Measurements from ENCODE around the gene OOSP1.

Gene OOSP1

DNA sequence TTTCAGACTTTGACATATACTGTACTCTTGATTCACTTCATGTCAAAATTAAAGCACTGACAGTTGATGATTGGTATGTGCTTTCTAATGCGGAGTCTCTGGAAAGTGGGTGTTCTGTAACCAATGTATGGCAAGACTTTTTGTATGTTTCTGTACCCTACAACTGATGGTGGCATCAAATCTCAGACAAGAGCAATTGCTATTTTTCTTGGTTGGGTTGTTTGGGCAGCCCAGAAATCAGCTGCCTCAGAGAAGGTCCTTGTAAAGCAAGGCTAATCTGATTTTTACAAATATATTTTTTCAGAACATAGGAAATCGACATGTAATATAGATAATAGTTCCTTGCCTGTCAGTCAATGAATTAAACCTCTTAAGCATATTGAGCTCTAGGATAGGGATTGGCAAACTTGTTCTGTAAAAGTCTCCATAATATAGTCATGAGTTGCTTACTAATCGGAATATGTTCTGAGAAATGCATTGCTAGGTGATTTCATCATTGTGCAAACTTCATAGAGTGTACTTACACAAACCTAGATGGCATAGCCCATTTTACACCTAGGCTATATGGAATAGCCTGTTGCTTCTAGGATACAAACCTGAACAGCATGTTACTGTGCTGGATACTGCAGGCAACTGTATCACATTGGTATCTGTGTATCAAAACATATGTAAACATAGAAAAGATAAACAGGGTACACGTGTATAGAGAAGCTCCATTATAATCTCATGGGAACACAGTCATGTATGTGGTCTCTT is 15.4 kb downstream of the OOSP1 start:
- Mint-ChIP-seq H3K27ac (no peak overlapping the region), H3K4me1 (no peaks in the 10 kb centered on the region), H3K9me3 (no peaks in the 10 kb centered on the region), H3K4me3 (no peak overlapping the region), H3K36me3 (ENCODE audit: low read depth) (no peaks in the 10 kb centered on the region), H3K27me3 (ENCODE audit: low read depth) (no peaks in the 10 kb centered on the region)
- TF ChIP-seq CTCF (IDR thresholded peaks at IDR 0.05; ENCODE audit: unreplicated experiment in 3 of 3), result no peak

GRCh38 chr11:59954219-59954847 is 16.1 kb downstream of the OOSP1 start:
- Mint-ChIP-seq H3K27ac (no peak overlapping the region), H3K4me3 (no peak overlapping the region), H3K27me3 (ENCODE audit: low read depth) (no peaks in the 10 kb centered on the region), H3K9me3 (no peaks in the 10 kb centered on the region), H3K4me1 (no peaks in the 10 kb centered on the region), H3K36me3 (ENCODE audit: low read depth) (no peaks in the 10 kb centered on the region)
- TF ChIP-seq CTCF (IDR thresholded peaks at IDR 0.05; ENCODE audit: unreplicated experiment in 3 of 3), result no peak

DNA sequence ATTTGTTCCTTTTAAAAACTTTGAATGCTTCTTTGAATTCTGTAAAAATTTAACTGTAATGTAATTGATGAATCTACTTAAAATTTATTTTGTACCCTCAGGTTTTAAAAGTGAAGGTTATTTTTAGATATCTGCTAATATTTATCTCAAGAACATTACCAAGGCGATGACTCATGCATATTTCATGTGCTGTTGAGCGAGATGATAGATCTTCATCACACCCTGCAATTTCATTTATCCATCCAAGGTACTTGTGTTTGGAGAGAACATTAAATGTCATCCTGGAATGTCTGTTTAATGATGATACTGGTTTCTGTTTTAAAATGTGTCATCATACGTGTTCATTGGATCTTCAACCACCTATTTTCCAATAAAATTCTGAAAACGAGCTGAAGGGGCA is 18.9 kb downstream of the OOSP1 start:
- Mint-ChIP-seq H3K4me1 (no peaks in the 10 kb centered on the region), H3K27ac (no peak overlapping the region), H3K9me3 (no peaks in the 10 kb centered on the region), H3K36me3 (ENCODE audit: low read depth) (no peaks in the 10 kb centered on the region), H3K4me3 (no peak overlapping the region), H3K27me3 (ENCODE audit: low read depth) (no peaks in the 10 kb centered on the region)
- TF ChIP-seq CTCF (IDR thresholded peaks at IDR 0.05; ENCODE audit: unreplicated experiment in 3 of 3), result no peak

DNA sequence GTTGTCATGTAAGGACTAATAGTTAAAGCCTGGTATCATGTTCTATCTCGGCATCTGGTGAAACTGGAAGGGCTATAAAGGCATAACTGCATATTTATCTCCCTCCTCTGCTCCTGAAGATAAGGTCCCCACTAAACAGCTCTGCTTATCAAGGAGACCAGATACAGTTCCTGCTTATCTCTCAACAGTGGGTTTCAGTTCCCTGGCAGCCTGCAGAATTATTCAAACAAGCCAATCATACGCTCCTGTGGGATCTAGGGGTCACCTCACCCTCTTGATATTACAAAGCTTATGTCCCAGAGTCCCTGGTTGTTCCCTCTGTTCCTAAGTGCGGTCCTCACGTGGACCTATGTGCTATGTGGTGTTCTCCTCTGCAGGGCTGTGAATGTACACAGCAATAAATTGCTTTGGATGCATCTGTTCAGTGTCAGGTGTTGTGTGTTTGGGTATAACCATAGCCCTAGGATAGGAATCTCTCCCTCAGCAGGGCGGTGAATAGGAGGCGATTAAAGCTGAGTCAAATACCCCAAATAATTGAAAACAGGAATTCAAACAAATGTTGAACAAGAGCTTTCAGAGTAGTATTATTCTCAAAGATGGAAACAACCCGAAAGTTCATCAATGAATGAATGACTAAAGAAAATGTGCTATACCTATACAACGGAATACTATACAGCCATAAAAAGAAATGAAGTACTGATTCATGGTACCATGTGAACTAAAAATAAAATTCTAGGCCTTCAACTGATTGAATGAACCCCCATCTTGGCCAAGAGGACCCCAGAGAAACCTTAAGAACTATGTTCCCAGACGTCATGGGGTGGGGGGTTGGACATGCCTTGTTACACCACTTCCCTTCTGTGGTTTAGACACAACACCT is 22.5 kb downstream of the OOSP1 start:
- no peaks in the 10 kb centered on the region for H3K36me3 Mint-ChIP-seq (ENCODE audit: low read depth)

GRCh38 chr11:59962107-59962482 is 23.9 kb downstream of the OOSP1 start:
- H3K9me3 Mint-ChIP-seq, result no peaks in the 10 kb centered on the region
- H3K27me3 Mint-ChIP-seq (ENCODE audit: low read depth), result no peaks in the 10 kb centered on the region
- H3K4me1 Mint-ChIP-seq, result no peaks in the 10 kb centered on the region
- no peak overlapping the region for H3K4me3 Mint-ChIP-seq
- H3K27ac Mint-ChIP-seq, result no peak overlapping the region
- no peak for TF ChIP-seq CTCF (IDR thresholded peaks at IDR 0.05; ENCODE audit: unreplicated experiment in 3 of 3)
- H3K36me3 Mint-ChIP-seq (ENCODE audit: low read depth), result no peaks in the 10 kb centered on the region

More for the DNA sequence above, 22.5 kb downstream of the OOSP1 start:
- Mint-ChIP-seq H3K27me3 (ENCODE audit: low read depth) (no peaks in the 10 kb centered on the region), H3K9me3 (no peaks in the 10 kb centered on the region), H3K27ac (no peak overlapping the region), H3K4me1 (no peaks in the 10 kb centered on the region), H3K4me3 (no peak overlapping the region)
- TF ChIP-seq CTCF (IDR thresholded peaks at IDR 0.05; ENCODE audit: unreplicated experiment in 3 of 3), result no peak

All from nephron (organoid).